ENCODE data around the gene MLLT6. TPM values are rescaled to one million over a fixed set of nuclear protein-coding genes. Genes with fewer than 3 reads are reported as not detected.

The MLLT6 gene
- total RNA-seq, 6 experiments from 2014 or later, result 10.1 to 30.9 (median 25.6) TPM

GRCh38 chr17:38713456-38714075, 8.5 kb downstream of the MLLT6 start:
- peaks cover 0 to 13% (median 5%) of the 10 kb centered on the region in 4 donors for H3K36me3 ChIP-seq
- no peak for DNase-seq
- no peaks in the 10 kb centered on the region for H3K27me3 ChIP-seq
- no peak overlapping the region for H3K4me3 ChIP-seq
- intact Hi-C loops (cut with DNase I), result no loop called here
- TF ChIP-seq CTCF (IDR thresholded peaks at IDR 0.05), result no peak
- no peak for TF ChIP-seq POLR2A (IDR thresholded peaks at IDR 0.05)
- H3K9me3 ChIP-seq, result no peaks in the 10 kb centered on the region
- H3K27ac ChIP-seq, result no peak overlapping the region
- no peaks in the 10 kb centered on the region for H3K4me1 ChIP-seq
- 67% methylated on average over 7 of the region's 11 CpGs for WGBS (ENCODE audit: insufficient coverage, low coverage, low lambda C conversion rate, missing lambda C conversion rate)
- ATAC-seq, result no peak

DNA sequence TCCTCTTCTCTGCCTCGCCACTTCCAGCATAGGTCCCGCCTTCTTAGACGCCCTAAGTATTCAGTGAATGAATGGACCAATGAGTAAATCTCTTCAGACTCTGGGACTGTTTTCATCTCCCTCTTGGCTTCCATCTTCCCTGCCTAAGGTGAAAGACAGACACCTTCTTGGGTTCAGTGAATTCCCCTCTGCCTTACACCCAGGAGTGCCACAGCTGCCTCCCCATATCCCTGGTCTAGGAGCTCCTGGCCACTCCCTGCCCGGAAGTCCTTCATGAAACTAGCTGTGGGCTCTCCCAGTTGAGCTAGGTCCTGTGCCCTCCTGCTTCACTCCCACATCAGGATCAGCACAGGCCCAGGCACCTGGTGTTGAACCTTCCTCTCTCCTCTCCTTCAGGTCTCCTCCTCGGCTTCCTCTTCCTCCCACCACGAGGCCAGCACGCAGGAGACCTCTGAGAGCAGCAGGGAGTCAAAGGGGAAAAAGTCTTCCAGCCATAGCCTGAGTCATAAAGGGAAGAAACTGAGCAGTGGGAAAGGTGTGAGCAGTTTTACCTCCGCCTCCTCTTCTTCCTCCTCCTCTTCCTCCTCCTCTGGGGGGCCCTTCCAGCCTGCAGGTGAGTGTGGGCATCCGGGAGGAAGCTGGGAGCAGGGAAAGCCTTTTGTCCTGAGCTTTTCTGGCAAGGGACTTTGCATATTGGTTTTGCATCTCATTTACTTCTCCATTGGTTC, 10.3 kb downstream of the MLLT6 start:
- 64% methylated on average over 5 of the region's 9 CpGs for whole genome bisulfite sequencing (ENCODE audit: insufficient coverage, low coverage, low lambda C conversion rate, missing lambda C conversion rate)
- no peaks in the 10 kb centered on the region for H3K27me3 ChIP-seq
- TF ChIP-seq POLR2A (IDR thresholded peaks at IDR 0.05) (no peak), CTCF (IDR thresholded peaks at IDR 0.05) (no peak)
- H3K4me3 ChIP-seq, result no peak overlapping the region
- intact Hi-C loops (cut with DNase I), result no loop called here
- H3K4me1 ChIP-seq, result no peaks in the 10 kb centered on the region
- peaks cover 0 to 9% (median 2%) of the 10 kb centered on the region in 4 donors for H3K36me3 ChIP-seq
- DNase-seq (no peak), ATAC-seq (no peak)
- H3K27ac ChIP-seq, result no peak overlapping the region
- H3K9me3 ChIP-seq, result no peaks in the 10 kb centered on the region

GRCh38 chr17:38716368-38717005, 11.4 kb downstream of the MLLT6 start:
- Histone ChIP-seq H3K4me3 (no peak overlapping the region), H3K9me3 (no peaks in the 10 kb centered on the region), H3K4me1 (no peaks in the 10 kb centered on the region), H3K27ac (no peak overlapping the region), H3K36me3 (peaks cover 0 to 14% (median 2%) of the 10 kb centered on the region in 4 donors), H3K27me3 (no peaks in the 10 kb centered on the region)
- intact Hi-C loops (cut with DNase I), result no loop called here
- ATAC-seq (peak in 1 of 4 donors; percentile 16), DNase-seq (no peak)
- no CpG with 5 or more reads among the region's 18 CpGs for WGBS (ENCODE audit: insufficient coverage, low coverage, low lambda C conversion rate, missing lambda C conversion rate)
- TF ChIP-seq CTCF (IDR thresholded peaks at IDR 0.05), result no peak
- TF ChIP-seq POLR2A (IDR thresholded peaks at IDR 0.05), result no peak

DNA sequence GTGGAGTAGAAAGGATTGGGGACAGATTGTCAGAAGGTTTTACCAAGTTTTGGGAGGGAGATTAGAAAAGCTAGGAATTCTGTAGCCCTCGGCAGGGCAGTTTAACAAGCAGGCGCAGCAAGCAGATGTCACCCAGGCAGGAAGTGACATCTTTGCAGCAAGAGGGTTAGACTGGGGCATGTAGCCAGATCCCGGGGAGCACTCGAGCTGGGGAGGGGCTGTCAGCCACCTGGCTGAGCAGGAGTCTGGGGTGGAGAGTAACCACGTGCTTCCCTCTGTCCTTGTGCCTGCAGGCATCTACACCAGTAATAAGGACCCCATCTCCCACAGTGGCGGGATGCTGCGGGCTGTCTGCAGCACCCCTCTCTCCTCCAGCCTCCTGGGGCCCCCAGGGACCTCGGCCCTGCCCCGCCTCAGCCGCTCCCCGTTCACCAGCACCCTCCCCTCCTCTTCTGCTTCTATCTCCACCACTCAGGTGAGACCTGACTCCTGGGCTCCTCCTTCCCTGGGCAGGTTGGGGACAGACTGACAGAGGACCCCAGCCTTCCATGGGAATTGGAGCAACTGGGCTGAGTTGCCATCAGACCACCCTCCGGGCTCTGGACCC, 12.2 kb downstream of the MLLT6 start:
- WGBS (ENCODE audit: insufficient coverage, low coverage, low lambda C conversion rate, missing lambda C conversion rate), result no CpG with 5 or more reads among the region's 12 CpGs
- intact Hi-C loops (cut with DNase I), result no loop called here
- Histone ChIP-seq H3K4me1 (no peaks in the 10 kb centered on the region), H3K4me3 (no peak overlapping the region), H3K9me3 (no peaks in the 10 kb centered on the region), H3K27ac (no peak overlapping the region), H3K36me3 (peaks cover 0 to 15% (median 2%) of the 10 kb centered on the region in 4 donors), H3K27me3 (no peaks in the 10 kb centered on the region)
- ATAC-seq (no peak), DNase-seq (no peak)
- no peak for TF ChIP-seq POLR2A (IDR thresholded peaks at IDR 0.05)
- no peak for TF ChIP-seq CTCF (IDR thresholded peaks at IDR 0.05)

Measured in right lobe of liver (tissue), 6 donors.